ENCODE results near the gene PLEKHO2. TPM values are rescaled to one million over a fixed set of nuclear protein-coding genes. Genes with fewer than 3 reads are reported as not detected.

PLEKHO2 gene
- polyA plus RNA-seq, 3 donors: 54.1 to 93.5 (median 78.0) TPM

- 0% methylated on average over 1 of the region's 13 CpGs for WGBS (ENCODE audit: insufficient coverage)
- Histone ChIP-seq H3K4me2 (replicated peaks; ENCODE audit: extremely low read depth, low read length, poor library complexity, severe bottlenecking) (peak overlapping the region; percentile 99), H3K27me3 (ENCODE audit: control insufficient read depth in 2 of 2, insufficient read depth in 2 of 2, low read length in 2 of 2) (no peaks in the 10 kb centered on the region), H4K20me1 (ENCODE audit: insufficient read depth, low read length) (peaks cover 93% of the 10 kb centered on the region), H3K79me2 (ENCODE audit: insufficient read depth, low read length) (peaks cover 95% of the 10 kb centered on the region), H3K36me3 (replicated peaks in 1 of 2; ENCODE audit: control insufficient read depth in 1 of 2, insufficient read depth in 2 of 2, low read length in 2 of 2) (peaks cover 38 to 50% of the 10 kb centered on the region in 2 donors), H3K4me1 (ENCODE audit: control insufficient read depth in 1 of 2, insufficient read depth in 2 of 2, low read length in 2 of 2) (peaks cover 71 to 82% of the 10 kb centered on the region in 2 donors), H3K27ac (ENCODE audit: low read depth in 1 of 2, low read length in 2 of 2) (peak overlapping the region; percentile 86 to 87), H3K4me3 (replicated peaks in 1 of 3; ENCODE audit: low read depth in 2 of 3, low read length in 3 of 3) (peak overlapping the region; percentile 80 to 100 (median 96)), H2AFZ (ENCODE audit: insufficient read depth, low read depth, low read length, poor library complexity, severe bottlenecking) (no peak overlapping the region), H3K9ac (ENCODE audit: insufficient read depth, low read length, poor library complexity, severe bottlenecking) (peak overlapping the region; percentile 91), H3K9me3 (replicated peaks in 1 of 2; ENCODE audit: control insufficient read depth in 1 of 2, insufficient read depth in 1 of 2, low read length in 2 of 2) (no peaks in the 10 kb centered on the region)
- TF ChIP-seq, protein P1, sequence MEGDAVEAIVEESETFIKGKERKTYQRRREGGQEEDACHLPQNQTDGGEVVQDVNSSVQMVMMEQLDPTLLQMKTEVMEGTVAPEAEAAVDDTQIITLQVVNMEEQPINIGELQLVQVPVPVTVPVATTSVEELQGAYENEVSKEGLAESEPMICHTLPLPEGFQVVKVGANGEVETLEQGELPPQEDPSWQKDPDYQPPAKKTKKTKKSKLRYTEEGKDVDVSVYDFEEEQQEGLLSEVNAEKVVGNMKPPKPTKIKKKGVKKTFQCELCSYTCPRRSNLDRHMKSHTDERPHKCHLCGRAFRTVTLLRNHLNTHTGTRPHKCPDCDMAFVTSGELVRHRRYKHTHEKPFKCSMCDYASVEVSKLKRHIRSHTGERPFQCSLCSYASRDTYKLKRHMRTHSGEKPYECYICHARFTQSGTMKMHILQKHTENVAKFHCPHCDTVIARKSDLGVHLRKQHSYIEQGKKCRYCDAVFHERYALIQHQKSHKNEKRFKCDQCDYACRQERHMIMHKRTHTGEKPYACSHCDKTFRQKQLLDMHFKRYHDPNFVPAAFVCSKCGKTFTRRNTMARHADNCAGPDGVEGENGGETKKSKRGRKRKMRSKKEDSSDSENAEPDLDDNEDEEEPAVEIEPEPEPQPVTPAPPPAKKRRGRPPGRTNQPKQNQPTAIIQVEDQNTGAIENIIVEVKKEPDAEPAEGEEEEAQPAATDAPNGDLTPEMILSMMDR (IDR thresholded peaks at IDR 0.05): no peak
- Mint-ChIP-seq H3K4me1 (peaks cover 73% of the 10 kb centered on the region), H3K27ac (peak overlapping the region; percentile 95 to 98 (median 96)), H3K9me3 (no peaks in the 10 kb centered on the region), H3K4me3 (peak overlapping the region; percentile 100), H3K27me3 (ENCODE audit: low read depth in 3 of 3) (peaks cover 0 to 3% (median 0%) of the 10 kb centered on the region in 3 donors), H3K36me3 (peaks cover 39 to 68% of the 10 kb centered on the region in 2 donors)
- peak in 2 of 3 donors; percentile 43 to 52 for DNase-seq
- intact Hi-C loops (cut with micrococcal nuclease): loop anchor here (2.0 to 10.0 kb wide), 3 partner anchors 49 to 139 kb away; partner anchors contain the start of gene SPG21 (in 1 of the 2)
These were observed 4.3 kb downstream of the PLEKHO2 start for GRCh38 chr15:64845831-64846595.

- Mint-ChIP-seq H3K4me1 (peaks cover 82% of the 10 kb centered on the region), H3K4me3 (peak overlapping the region in 1 of 2 donors; percentile 100), H3K27me3 (ENCODE audit: low read depth in 3 of 3) (peaks cover 0 to 3% (median 0%) of the 10 kb centered on the region in 3 donors), H3K27ac (peak overlapping the region; percentile 35 to 97 (median 79)), H3K36me3 (peaks cover 46 to 77% of the 10 kb centered on the region in 2 donors), H3K9me3 (no peaks in the 10 kb centered on the region)
- TF ChIP-seq, protein P1 (IDR thresholded peaks at IDR 0.05): no peak
- Histone ChIP-seq H3K36me3 (replicated peaks in 1 of 2; ENCODE audit: control insufficient read depth in 1 of 2, insufficient read depth in 2 of 2, low read length in 2 of 2) (peaks cover 42 to 55% of the 10 kb centered on the region in 2 donors), H3K27me3 (ENCODE audit: control insufficient read depth in 2 of 2, insufficient read depth in 2 of 2, low read length in 2 of 2) (no peaks in the 10 kb centered on the region), H3K9ac (ENCODE audit: insufficient read depth, low read length, poor library complexity, severe bottlenecking) (no peak overlapping the region), H3K4me1 (ENCODE audit: control insufficient read depth in 1 of 2, insufficient read depth in 2 of 2, low read length in 2 of 2) (peaks cover 80 to 89% of the 10 kb centered on the region in 2 donors), H2AFZ (ENCODE audit: insufficient read depth, low read depth, low read length, poor library complexity, severe bottlenecking) (no peak overlapping the region), H4K20me1 (ENCODE audit: insufficient read depth, low read length) (peaks cover 100% of the 10 kb centered on the region), H3K27ac (ENCODE audit: low read depth in 1 of 2, low read length in 2 of 2) (peak overlapping the region in 1 of 2 donors; percentile 87), H3K4me3 (replicated peaks in 1 of 3; ENCODE audit: low read depth in 2 of 3, low read length in 3 of 3) (peak overlapping the region in 1 of 3 experiments; percentile 100), H3K4me2 (replicated peaks; ENCODE audit: extremely low read depth, low read length, poor library complexity, severe bottlenecking) (peak overlapping the region; percentile 99), H3K9me3 (replicated peaks in 1 of 2; ENCODE audit: control insufficient read depth in 1 of 2, insufficient read depth in 1 of 2, low read length in 2 of 2) (no peaks in the 10 kb centered on the region), H3K79me2 (ENCODE audit: insufficient read depth, low read length) (peaks cover 98% of the 10 kb centered on the region)
- 94% methylated on average over 2 of the region's 3 CpGs for WGBS (ENCODE audit: insufficient coverage)
- DNase-seq: no peak
- intact Hi-C loops (cut with micrococcal nuclease): loop anchor here (5.0 to 10.0 kb wide), 2 partner anchors 60 to 138 kb away; partner anchors contain the start of gene SPG21 (in 1 of the 2)
These were observed 5.3 kb downstream of the PLEKHO2 start for GRCh38 chr15:64847016-64847415.

Data from CD14-positive monocyte (primary cell).